Ishikawa (cell line): ENCODE measurements around the gene RAD51B.
A peak's percentile ranks its signal among the peaks of the same experiment; 100 is the strongest.

Source experiments
- CREB1 ChIP-seq: IDR thresholded peaks from 2 replicates; pipeline ENCODE4 v1.6.1; 2012; ENCODE audit warnings: low read depth
- EGR1 ChIP-seq: IDR thresholded peaks from 2 replicates; pipeline ENCODE4 v1.6.1; 2012
- EP300 ChIP-seq: IDR thresholded peaks from 2 replicates; pipeline ENCODE4 v1.6.1; 2012; ENCODE audit warnings: borderline replicate concordance
- FOXM1 ChIP-seq: IDR thresholded peaks from 2 replicates; pipeline ENCODE4 v1.6.1; 2012; ENCODE audit warnings: low read depth, borderline replicate concordance
- NFIC ChIP-seq: IDR thresholded peaks from 2 replicates; pipeline ENCODE4 v1.6.1; 2012
- RAD21 ChIP-seq: IDR thresholded peaks from 2 replicates; pipeline ENCODE4 v1.6.1; 2012; ENCODE audit warnings: low read depth
- REST ChIP-seq: IDR thresholded peaks from 2 replicates; pipeline ENCODE4 v1.6.1; 2012; ENCODE audit warnings: low read depth, mild to moderate bottlenecking
- TAF1 ChIP-seq: IDR thresholded peaks from 2 replicates; pipeline ENCODE4 v1.6.1; 2012; ENCODE audit warnings: low read depth, mild to moderate bottlenecking
- TCF12 ChIP-seq: IDR thresholded peaks from 2 replicates; pipeline ENCODE4 v1.6.1; 2012; ENCODE audit warnings: low read depth
- TEAD4 ChIP-seq: IDR thresholded peaks from 2 replicates; pipeline ENCODE4 v1.6.1; 2012
- YY1 ChIP-seq: IDR thresholded peaks from 2 replicates; pipeline ENCODE4 v1.6.1; 2012; ENCODE audit warnings: low read depth
- ZBTB7A ChIP-seq: IDR thresholded peaks from 2 replicates; pipeline ENCODE4 v1.6.1; 2012; ENCODE audit warnings: low read depth
- TF ChIP-seq, protein P1 (sequence below): IDR thresholded peaks from 2 replicates; pipeline ENCODE4 v1.6.1; 2012
- TF ChIP-seq, protein P2 (sequence below): IDR thresholded peaks from 2 replicates; pipeline ENCODE4 v1.6.1; 2012

Gene RAD51B

GRCh38 chr14:68122651-68123050 lies 303.1 kb downstream of the RAD51B start:
- TF ChIP-seq TAF1 (no peak), YY1 (no peak), EGR1 (no peak), ZBTB7A (no peak), FOXM1 (no peak), REST (no peak), RAD21 (no peak), CREB1 (no peak), EP300 (no peak), TCF12 (no peak), NFIC (no peak)
- TF ChIP-seq, protein P1, sequence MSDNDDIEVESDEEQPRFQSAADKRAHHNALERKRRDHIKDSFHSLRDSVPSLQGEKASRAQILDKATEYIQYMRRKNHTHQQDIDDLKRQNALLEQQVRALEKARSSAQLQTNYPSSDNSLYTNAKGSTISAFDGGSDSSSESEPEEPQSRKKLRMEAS = no peak
- TF ChIP-seq, protein P2, sequence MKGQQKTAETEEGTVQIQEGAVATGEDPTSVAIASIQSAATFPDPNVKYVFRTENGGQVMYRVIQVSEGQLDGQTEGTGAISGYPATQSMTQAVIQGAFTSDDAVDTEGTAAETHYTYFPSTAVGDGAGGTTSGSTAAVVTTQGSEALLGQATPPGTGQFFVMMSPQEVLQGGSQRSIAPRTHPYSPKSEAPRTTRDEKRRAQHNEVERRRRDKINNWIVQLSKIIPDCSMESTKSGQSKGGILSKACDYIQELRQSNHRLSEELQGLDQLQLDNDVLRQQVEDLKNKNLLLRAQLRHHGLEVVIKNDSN = no peak

DNA sequence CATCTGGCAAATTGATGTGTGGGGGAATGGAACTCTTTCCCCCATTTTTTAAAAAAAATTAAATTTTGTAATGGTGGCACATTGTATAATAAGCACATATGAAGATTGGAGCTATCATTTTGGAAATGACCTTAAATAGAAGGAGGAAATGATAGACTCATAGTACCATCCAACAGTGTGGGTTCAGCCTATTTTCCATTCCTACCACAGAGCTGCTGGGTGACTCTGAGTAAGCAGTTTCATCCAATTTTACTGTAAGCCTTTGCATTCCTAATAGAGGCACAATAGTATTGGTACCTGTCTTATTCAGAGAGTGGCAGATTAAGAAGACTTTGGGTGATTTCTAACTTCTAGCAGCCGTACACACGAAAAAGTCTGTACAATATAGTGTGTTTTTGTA lies 304.5 kb downstream of the RAD51B start:
- TF ChIP-seq, protein P1 = no peak
- no peak for TF ChIP-seq CREB1
- TF ChIP-seq FOXM1 = no peak
- no peak for TF ChIP-seq RAD21
- TF ChIP-seq, protein P2 = no peak

- TF ChIP-seq EP300 = peak; percentile 49; the same call in 1 of the 2 replicates
- peak; percentile 41; the same call in 1 of the 2 replicates for TF ChIP-seq FOXM1
- no peak for TF ChIP-seq YY1
- TF ChIP-seq TEAD4 = peak; percentile 73
Measured at GRCh38 chr14:68124979-68125731, 305.6 kb downstream of the RAD51B start.

GRCh38 chr14:68127166-68127565 lies 307.6 kb downstream of the RAD51B start:
- TF ChIP-seq RAD21 = no peak
- TF ChIP-seq CREB1 = no peak
- no peak for TF ChIP-seq TEAD4
- no peak for TF ChIP-seq TCF12

- TF ChIP-seq ZBTB7A = no peak
- no peak for TF ChIP-seq RAD21
- TF ChIP-seq CREB1 = no peak
- no peak for TF ChIP-seq TCF12
- no peak for TF ChIP-seq EGR1
- no peak for TF ChIP-seq TEAD4
- TF ChIP-seq REST = no peak
- TF ChIP-seq FOXM1 = no peak
Measured at GRCh38 chr14:68131907-68132306, 312.3 kb downstream of the RAD51B start.

DNA sequence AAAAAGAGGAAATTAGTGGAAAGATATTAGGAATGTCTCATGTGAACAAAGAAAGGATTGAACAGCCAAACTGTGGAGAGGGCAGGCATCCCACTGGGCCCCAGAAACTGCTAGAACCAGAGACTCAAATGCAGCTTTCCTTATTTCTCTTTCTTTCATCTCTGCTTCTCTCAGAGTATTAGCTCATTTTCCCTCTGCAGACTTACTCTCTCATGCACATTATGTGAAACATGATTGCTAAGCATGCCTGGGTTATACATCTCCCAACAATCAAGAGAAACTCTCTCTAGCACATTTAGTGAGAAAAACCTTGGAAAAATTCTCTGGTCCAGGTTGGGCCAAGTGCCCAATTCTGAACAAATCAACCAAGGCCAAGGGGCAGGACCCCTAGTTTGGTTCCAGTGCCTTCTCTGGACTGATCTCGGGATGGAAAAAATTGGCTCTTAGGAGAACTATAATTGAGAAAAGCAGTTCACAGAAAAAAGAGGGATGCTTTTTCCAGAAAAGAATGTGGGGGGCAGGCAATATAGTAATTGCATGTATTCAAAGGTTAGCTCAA lies 313.1 kb downstream of the RAD51B start:
- TF ChIP-seq YY1 (no peak), EGR1 (no peak), TEAD4 (no peak), CREB1 (no peak), ZBTB7A (no peak)
- TF ChIP-seq, protein P2 = no peak
